ENCODE data around the gene RNF144A. TPM values are rescaled to one million over a fixed set of nuclear protein-coding genes. Genes with fewer than 3 reads are reported as not detected.
"Not testable (repeated sequence)": the region's sequence is repeated elsewhere in the genome, so short reads cannot be mapped to it uniquely, and the experiment has no call there.

RNF144A gene
- total and polyA plus RNA-seq, 2 donors (not counting 1 experiment from before 2014, with no cell fraction given) = 0.17 to 0.24 TPM

- Histone ChIP-seq H3K79me2 (ENCODE audit: control insufficient read depth, insufficient read depth, low read length) (no peaks in the 10 kb centered on the region), H3K9me3 (ENCODE audit: control insufficient read depth, insufficient read depth, low read depth, low read length) (no peaks in the 10 kb centered on the region), H3K4me1 (ENCODE audit: control insufficient read depth, extremely low read depth, insufficient read depth, low read length) (no peaks in the 10 kb centered on the region), H3K27me3 (ENCODE audit: control insufficient read depth, insufficient read depth, low read length) (no peaks in the 10 kb centered on the region), H3K27ac (ENCODE audit: insufficient read depth, low read length) (no peak overlapping the region), H3K4me2 (ENCODE audit: extremely low read depth, insufficient read depth, low read length) (no peak overlapping the region), H3K9ac (ENCODE audit: insufficient read depth, low read length) (no peak overlapping the region), H2AFZ (ENCODE audit: low read length) (no peak overlapping the region), H4K20me1 (ENCODE audit: control insufficient read depth, extremely low read depth, insufficient read depth, low read length) (no peaks in the 10 kb centered on the region), H3K4me3 (replicated peaks in 1 of 4; ENCODE audit: control extremely low read depth in 1 of 4, insufficient read depth in 1 of 4, low read depth in 3 of 4, low read length in 4 of 4) (no peak overlapping the region), H3K36me3 (ENCODE audit: control insufficient read depth, insufficient read depth, low read length) (no peaks in the 10 kb centered on the region)
- DNase-seq (ENCODE audit: low read depth in 2 of 2) = no peak
- TF ChIP-seq EZH2 (IDR thresholded peaks at IDR 0.05; ENCODE audit: low read length, missing control alignments) (no peak), CTCF (conservative IDR thresholded peaks at IDR 0.05 in 1 of 2, IDR thresholded peaks at IDR 0.05 in 1 of 2; ENCODE audit: low read depth in 1 of 2, low read length in 2 of 2) (no peak)
Observed at GRCh38 chr2:6995391-6996097, 78.3 kb downstream of the RNF144A start.

GRCh38 chr2:6999211-6999877, 82.1 kb downstream of the RNF144A start:
- Histone ChIP-seq H3K4me1 (ENCODE audit: control insufficient read depth, extremely low read depth, insufficient read depth, low read length) (no peaks in the 10 kb centered on the region), H3K79me2 (ENCODE audit: control insufficient read depth, insufficient read depth, low read length) (no peaks in the 10 kb centered on the region), H4K20me1 (ENCODE audit: control insufficient read depth, extremely low read depth, insufficient read depth, low read length) (no peaks in the 10 kb centered on the region), H3K9ac (ENCODE audit: insufficient read depth, low read length) (no peak overlapping the region), H3K4me3 (replicated peaks in 1 of 4; ENCODE audit: control extremely low read depth in 1 of 4, insufficient read depth in 1 of 4, low read depth in 3 of 4, low read length in 4 of 4) (no peak overlapping the region), H3K27me3 (ENCODE audit: control insufficient read depth, insufficient read depth, low read length) (no peaks in the 10 kb centered on the region), H3K9me3 (ENCODE audit: control insufficient read depth, insufficient read depth, low read depth, low read length) (no peaks in the 10 kb centered on the region), H3K36me3 (ENCODE audit: control insufficient read depth, insufficient read depth, low read length) (no peaks in the 10 kb centered on the region), H3K27ac (ENCODE audit: insufficient read depth, low read length) (no peak overlapping the region), H2AFZ (ENCODE audit: low read length) (no peak overlapping the region), H3K4me2 (ENCODE audit: extremely low read depth, insufficient read depth, low read length) (no peak overlapping the region)
- DNase-seq (ENCODE audit: low read depth in 2 of 2) = no peak
- no peak for TF ChIP-seq EZH2 (IDR thresholded peaks at IDR 0.05; ENCODE audit: low read length, missing control alignments)

- H2AFZ ChIP-seq (ENCODE audit: low read length); DNase-seq (ENCODE audit: low read depth in 2 of 2); H4K20me1 ChIP-seq (ENCODE audit: control insufficient read depth, extremely low read depth, insufficient read depth, low read length); H3K9me3 ChIP-seq (ENCODE audit: control insufficient read depth, insufficient read depth, low read depth, low read length); H3K36me3 ChIP-seq (ENCODE audit: control insufficient read depth, insufficient read depth, low read length); H3K9ac ChIP-seq (ENCODE audit: insufficient read depth, low read length); H3K4me2 ChIP-seq (ENCODE audit: extremely low read depth, insufficient read depth, low read length); H3K4me1 ChIP-seq (ENCODE audit: control insufficient read depth, extremely low read depth, insufficient read depth, low read length); H3K79me2 ChIP-seq (ENCODE audit: control insufficient read depth, insufficient read depth, low read length); H3K4me3 ChIP-seq (replicated peaks in 1 of 4; ENCODE audit: control extremely low read depth in 1 of 4, insufficient read depth in 1 of 4, low read depth in 3 of 4, low read length in 4 of 4); H3K27me3 ChIP-seq (ENCODE audit: control insufficient read depth, insufficient read depth, low read length); H3K27ac ChIP-seq (ENCODE audit: insufficient read depth, low read length): not testable (repeated sequence)
Observed at GRCh38 chr2:7001395-7001794, 84.2 kb downstream of the RNF144A start.

GRCh38 chr2:7003895-7004294, 86.7 kb downstream of the RNF144A start:
- TF ChIP-seq EZH2 (IDR thresholded peaks at IDR 0.05; ENCODE audit: low read length, missing control alignments) = no peak
- TF ChIP-seq CTCF (conservative IDR thresholded peaks at IDR 0.05 in 1 of 2, IDR thresholded peaks at IDR 0.05 in 1 of 2; ENCODE audit: low read depth in 1 of 2, low read length in 2 of 2) = no peak
- Histone ChIP-seq H3K4me2 (ENCODE audit: extremely low read depth, insufficient read depth, low read length) (no peak overlapping the region), H2AFZ (ENCODE audit: low read length) (no peak overlapping the region), H4K20me1 (ENCODE audit: control insufficient read depth, extremely low read depth, insufficient read depth, low read length) (no peaks in the 10 kb centered on the region), H3K79me2 (ENCODE audit: control insufficient read depth, insufficient read depth, low read length) (no peaks in the 10 kb centered on the region), H3K9ac (ENCODE audit: insufficient read depth, low read length) (no peak overlapping the region), H3K4me3 (replicated peaks in 1 of 4; ENCODE audit: control extremely low read depth in 1 of 4, insufficient read depth in 1 of 4, low read depth in 3 of 4, low read length in 4 of 4) (no peak overlapping the region), H3K36me3 (ENCODE audit: control insufficient read depth, insufficient read depth, low read length) (no peaks in the 10 kb centered on the region), H3K27ac (ENCODE audit: insufficient read depth, low read length) (no peak overlapping the region), H3K9me3 (ENCODE audit: control insufficient read depth, insufficient read depth, low read depth, low read length) (no peaks in the 10 kb centered on the region), H3K27me3 (ENCODE audit: control insufficient read depth, insufficient read depth, low read length) (no peaks in the 10 kb centered on the region), H3K4me1 (ENCODE audit: control insufficient read depth, extremely low read depth, insufficient read depth, low read length) (no peaks in the 10 kb centered on the region)
- DNase-seq (ENCODE audit: low read depth in 2 of 2) = no peak
